GM19043 (cell line): Measurements from ENCODE around the gene LRRC59.
"Not testable (repeated sequence)": the region's sequence is repeated elsewhere in the genome, so short reads cannot be mapped to it uniquely, and the experiment has no call there.

Experiments used
- ATAC-seq: cut with Tn5 transposase; IDR thresholded peaks from one replicate; pipeline ENCODE4 v1.9.1; 2021; ENCODE audit warnings: low read depth; ENCODE audit not compliant: unreplicated experiment

The LRRC59 gene

DNA sequence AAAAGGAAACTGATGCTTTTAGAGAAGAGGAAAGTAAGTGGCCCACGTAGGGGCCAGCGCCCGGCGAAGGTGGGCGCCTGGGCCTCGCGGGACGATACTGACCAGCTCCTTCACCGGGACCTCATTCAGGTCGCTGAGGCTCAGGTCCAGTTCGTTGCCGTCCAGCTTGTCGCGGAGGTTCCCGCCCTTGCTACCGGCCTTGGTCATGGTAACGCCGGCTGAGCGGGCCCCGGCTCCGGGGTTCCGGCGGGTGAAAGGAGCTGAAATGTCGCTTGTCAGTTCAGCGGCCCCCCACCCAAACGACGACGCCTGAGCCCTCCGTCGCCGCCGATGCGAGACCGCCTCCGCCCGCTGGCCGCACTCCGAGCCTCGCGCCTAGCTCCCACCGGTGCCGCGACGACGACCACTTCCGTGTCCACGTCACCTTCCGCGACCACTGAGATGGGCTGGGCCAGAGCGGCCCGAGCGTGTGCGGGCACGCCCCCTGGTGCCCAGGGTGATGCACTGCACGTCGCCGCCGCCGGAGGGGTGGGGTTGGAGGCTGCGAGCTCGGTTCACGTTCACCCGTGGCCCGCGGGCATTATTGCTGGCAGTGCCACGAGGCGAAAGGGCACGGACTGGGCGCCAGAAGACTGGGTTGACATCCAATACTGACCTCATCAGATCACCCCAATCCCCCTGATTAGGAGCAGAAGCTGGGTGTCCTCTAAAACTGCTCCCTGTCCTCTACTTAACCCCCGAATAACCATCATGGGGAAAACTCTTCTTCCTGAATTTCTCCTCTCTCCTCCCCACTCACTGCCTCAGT, at the start of gene LRRC59:
TSS of gene LRRC59 (minus strand) at position 413 of the 808 bp plus-strand sequence. CDS start at position 207, 206 bp downstream.
- peak; percentile 96 for ATAC-seq

DNA sequence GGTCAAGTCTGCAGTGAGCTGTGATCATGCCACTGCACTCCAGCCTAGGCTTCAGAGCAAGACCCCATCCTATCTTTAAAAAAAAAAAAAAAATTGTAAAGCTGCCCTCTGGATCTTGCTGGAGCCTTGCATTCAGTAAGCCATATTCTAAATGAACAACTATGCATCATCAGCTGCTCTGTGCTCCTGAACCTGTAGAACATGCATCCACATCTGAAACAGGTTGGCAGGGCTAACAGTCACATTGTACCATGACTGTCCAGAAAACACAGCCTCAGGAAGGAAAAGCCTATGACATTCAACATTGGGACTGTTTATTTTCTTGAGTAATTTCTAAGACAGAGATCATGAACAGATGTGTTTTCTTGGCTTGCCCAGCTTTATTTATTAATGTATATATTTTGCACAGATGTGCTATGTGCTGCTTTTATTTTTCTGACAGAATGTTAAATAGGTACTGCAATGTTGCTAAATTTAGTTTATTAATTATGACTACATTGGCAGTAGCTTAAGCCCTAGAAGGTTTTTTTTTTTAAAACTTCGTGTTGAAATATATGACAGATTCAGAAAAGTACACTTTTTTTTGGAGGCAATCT, 48.5 kb upstream of the LRRC59 start:
- ATAC-seq = no peak

DNA sequence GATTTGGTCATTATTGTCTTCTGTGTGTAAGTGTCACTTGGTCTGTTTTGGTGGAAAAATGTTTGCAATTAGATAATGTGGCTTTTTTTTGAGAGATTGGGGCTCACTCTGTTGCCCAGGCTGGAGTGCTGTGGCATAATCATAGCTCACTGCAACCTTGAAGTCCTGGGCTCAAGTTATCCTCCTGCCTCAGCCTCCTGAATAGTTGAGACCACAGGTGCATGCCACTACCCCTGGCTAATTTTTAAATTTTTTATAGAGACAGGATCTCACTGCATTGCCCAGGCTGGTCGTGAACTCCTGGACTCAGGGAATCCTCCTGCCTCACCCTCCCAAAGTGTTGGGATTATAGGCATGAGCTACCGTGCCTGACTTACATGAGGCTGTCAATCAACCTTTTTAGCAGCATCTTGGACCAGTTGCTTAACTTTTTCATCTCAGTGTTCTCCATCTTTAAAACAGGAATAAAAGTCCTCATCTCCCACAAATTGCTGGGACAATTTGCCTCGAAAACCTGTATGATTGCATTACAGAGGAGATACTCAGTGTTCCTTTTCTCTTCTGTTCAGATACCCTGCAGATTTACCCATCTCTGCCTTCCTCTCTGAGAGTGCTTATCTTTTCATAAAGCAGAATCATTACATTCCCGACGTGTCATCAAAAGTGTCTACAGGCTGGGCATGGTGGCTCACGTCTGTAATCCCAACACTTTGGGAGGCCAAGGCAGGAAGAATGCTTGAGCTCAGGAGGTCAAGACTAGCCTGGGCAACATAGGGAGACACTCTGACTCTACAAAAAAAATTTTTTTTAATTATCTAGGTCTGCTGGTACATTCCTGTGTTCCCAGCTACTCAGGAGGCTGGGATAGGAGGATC, 47.8 kb upstream of the LRRC59 start:
- ATAC-seq = no peak

DNA sequence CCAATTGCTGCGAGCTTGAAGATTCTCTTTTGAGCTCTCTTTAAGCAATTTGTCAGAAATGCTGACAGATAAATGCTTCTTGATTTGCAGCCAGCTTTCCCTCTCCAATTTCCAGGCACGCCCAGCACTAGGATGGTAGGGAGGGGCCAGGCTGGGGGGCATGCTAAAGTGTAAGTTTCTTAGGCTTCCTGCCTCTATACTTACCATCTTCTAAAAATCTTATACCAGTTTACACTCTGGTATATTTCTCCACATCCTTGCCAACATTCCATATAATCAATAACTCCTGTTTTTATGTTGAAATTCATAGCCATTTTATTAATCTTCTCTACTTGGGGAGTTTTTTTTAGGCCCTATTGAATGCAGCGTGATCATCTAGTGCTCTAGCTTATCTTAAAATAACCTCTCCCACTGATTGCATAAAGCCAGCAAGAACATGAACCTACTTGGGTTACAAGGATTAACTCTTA, 46.2 kb upstream of the LRRC59 start:
- no peak for ATAC-seq

DNA sequence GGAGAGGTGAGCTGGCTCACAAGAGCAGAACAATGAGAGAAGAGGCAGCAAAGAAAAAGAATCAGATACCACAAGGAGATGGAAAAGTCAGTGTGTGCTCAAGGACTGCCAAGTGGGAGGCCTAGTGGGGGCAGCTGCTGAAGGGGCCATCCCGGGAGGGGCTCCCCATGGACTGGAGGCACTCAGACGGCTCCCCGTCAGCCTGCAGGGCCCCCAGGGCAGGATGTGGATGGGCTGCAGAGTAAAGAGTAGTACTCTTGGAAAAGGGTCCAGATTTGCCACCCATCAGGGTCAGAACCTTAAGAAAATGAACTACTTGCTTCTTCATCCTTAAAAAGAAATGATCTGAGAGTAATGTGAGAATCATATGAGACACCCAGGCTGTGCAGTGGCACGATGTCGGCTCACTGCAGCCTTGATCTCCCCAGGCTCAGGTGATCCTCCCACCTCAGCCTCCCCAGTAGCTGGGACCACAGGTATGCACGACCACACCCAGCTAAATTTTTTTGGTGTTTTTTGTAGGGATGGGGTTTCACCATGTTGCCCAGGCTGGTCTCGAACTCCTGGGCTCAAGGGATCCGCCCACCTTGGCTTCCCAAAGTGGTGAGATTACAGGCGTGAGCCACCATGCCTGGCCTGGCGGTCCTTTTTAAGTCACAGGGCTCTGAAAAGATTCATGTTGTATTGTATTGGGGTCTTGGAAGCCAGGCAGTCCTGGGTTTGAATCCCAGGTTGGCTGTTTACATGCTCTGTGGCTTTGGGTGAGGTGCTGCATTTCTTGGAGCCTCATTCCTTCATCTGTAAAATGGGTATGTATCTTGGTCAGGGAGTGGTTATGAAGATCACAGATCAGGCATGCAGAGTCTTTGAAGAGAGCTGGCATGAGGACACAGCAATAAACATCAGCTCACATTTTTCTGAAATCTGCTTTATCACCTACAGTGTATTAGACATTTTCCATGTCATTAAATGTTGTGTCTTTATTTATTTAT, 43.8 kb upstream of the LRRC59 start:
- no peak for ATAC-seq

DNA sequence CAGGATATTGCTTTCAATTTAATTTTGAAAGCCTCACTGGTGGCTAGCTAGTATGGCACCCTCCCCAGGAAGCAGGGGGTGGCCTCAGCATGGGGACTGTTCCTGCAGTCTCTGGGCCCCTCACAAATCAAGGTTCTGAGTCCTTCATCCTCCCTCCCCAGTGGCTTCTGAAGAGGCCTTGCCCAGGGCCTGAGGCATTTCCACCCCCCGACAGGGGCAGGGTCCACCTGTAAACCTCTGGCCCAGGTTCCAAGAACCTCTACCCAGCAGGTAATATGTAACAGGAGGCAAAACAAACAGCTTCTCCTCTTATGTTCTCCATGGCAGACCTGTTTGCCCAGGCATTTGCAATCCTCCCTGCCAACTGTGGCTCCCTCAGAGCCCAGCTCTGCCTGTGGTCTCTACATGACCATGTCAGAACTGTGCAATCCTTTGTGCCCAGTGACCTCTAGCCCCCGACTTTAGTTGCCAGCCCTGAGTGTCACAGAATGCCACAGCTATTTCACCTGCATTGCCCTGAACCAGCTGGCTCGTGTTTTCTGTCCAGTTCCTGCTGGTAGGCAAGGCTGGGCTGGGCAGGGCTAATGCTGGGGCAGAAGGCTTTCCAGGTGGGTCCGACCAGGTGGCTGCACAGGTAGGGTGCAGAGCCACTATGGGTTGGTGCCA, 43.0 kb upstream of the LRRC59 start:
- ATAC-seq = no peak

DNA sequence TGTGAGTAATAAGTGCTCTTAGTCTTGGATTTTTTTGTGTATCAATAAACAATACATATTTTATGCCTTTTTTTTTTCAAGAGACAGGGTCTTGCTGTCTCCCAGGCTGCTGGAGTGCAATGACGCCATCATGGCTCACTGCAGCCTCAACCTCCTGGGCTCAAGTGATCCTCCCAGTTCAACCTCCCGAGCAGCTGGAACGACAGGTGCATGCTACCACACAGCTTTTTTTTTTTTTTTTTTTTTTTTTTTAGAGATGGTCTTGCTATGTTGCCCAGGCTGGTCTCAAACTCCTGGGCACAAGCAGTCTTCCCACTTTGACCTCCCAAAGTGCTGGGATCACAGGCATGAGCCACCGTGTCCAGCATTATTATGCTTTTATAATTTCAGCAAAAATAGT, 41.7 kb upstream of the LRRC59 start:
- no peak for ATAC-seq

DNA sequence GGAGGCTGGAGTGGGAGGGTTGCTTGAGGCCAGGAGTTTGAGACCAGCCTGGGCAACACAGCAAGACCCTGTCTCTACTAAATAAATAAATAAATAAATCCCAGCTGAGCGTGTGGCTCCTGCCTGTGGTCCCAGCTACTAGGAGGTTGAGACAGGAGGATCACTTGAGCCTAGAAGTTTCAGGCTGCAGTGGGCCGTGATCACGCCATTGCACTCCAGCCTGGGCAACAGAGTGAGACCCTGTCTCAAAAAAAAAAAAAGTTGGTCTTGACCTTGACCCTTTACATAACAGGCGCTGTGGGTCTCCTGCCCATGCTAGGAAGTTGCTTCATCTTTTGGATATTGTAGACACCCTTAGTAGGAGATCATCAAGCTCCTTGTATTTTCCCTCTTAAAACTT, 40.1 kb upstream of the LRRC59 start:
- no peak for ATAC-seq

DNA sequence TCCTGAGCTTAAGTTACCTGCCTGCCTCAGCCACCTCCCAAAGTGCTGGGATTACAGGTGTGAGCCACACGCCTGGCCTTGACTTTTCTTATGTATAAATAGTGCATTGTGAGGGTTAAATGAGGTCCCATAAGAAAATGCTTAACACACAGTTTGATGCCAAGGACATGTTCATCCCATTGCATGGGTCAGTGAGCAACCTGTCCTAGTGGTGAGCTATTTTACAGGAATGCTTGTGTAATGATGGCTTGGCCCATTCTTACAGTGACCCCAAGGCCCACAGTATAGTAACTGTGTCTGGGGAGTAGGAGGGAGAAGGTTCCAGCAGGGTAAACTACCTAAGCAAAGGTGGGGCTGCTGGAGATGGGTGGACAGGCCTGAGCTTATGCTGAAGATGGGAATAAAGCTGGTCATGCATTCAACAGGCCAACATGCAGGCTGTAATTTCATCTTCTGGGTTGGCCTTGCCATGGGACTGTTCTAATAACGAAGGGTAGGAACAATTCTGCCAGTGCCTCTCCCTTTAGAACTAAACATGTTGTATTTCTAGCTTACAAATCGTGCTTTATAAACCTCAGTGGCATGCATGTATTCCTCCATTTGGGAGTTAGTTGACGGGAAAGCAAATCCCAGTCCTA, 34.9 kb upstream of the LRRC59 start:
- ATAC-seq = no peak

DNA sequence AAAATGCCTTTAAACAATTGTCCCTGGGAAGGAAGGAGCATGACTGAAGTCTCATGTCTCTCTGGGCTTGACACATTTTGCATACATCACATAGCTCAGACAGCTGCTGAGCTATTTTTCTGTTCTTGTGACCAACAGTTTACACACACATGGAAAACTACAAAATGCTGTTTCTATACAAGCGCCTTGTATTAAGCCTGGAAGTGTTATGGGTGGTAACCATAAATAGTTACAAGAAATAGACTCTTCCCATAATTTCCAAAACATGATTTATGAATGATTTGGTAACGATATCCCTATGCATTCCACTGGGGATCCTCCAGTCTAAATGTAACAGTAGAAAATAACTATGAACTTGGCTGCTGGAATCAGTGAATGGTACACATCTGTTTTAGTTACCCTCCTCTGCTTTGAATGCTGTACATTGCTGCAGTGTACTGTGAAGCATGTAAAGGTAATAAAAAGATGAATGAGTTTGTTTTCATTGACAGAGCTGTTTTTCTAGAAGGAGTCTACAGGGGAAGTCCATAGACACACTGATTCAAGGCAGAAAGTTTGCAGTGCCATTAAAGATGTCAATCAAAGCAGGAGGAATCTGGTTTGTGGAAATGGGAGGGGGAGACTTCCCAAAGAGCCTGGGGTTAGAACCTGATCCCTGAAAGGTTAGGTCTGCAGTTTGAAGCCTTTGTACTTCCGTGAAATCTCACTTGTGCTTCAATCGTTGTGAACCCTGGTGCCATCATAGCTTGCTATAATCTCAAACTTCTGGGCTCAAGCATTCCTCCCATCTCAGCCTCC, 33.7 kb upstream of the LRRC59 start:
- no peak for ATAC-seq

DNA sequence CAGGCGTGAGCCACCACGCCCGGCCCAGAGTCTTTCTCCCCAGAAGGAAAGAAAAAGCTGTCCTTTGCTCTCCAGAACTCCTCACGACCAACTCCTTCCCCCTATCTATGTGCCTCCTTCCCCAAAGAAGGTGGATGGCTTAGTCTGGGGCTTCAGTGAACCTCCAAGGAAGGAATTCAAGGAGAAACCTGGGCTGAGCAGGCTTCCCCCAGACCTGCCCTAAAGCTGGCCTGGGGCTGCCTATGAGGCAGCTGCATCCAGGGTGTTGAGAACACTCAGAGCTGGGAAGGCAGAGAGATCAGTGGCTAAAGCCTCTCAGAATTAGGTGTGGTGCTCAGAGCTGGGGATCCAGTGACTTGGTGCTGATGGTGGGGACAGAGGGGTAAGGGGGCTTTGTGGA, 32.5 kb upstream of the LRRC59 start:
- no peak for ATAC-seq

DNA sequence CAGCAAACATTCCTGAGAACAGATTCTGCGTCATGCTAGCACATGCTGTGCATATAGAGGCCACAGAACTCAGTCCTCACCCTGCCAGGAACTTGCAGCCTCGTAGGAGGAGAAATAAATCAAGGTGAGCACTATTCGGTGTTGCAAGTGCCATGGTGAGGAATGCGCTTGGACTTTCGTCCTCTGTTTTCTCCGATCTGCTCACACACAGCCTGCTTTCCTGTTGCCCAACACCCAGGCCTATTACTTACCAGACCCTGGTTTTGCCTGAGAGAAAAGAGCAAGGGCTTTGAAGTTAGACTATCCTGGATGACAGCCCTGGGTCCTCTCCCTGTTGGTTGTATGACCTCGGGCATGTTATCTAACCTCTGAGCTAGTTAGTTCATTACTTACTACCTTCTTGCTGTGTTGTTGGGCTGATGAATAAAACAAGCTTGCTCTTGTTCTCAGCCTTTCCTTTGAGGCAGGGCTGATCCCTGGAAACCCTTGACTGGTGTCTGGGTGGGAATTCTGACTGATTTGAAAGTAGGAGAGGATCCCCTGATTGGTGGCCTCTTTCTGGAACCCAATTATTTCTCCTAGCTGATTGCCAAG, 31.6 kb upstream of the LRRC59 start:
- no peak for ATAC-seq

DNA sequence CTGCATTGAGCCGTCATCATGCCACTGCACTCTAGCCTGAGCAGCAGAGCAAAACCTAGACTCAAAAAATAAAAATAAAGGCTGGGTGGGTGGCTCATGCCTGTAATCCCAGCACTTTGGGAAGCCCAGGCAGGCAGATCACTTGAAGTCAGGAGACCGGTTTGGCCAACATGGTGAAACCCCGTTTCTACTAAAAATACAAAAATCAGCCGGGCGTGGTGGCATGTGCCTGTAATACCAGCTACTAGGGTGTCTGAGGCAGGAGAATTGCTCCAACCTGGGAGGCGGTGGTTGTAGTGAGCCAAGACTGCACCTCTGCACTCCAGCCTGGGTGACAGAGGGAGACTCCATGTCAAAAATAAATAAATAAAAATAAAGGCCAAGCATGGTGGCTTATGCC, 30.8 kb upstream of the LRRC59 start:
- ATAC-seq = not testable (repeated sequence)

DNA sequence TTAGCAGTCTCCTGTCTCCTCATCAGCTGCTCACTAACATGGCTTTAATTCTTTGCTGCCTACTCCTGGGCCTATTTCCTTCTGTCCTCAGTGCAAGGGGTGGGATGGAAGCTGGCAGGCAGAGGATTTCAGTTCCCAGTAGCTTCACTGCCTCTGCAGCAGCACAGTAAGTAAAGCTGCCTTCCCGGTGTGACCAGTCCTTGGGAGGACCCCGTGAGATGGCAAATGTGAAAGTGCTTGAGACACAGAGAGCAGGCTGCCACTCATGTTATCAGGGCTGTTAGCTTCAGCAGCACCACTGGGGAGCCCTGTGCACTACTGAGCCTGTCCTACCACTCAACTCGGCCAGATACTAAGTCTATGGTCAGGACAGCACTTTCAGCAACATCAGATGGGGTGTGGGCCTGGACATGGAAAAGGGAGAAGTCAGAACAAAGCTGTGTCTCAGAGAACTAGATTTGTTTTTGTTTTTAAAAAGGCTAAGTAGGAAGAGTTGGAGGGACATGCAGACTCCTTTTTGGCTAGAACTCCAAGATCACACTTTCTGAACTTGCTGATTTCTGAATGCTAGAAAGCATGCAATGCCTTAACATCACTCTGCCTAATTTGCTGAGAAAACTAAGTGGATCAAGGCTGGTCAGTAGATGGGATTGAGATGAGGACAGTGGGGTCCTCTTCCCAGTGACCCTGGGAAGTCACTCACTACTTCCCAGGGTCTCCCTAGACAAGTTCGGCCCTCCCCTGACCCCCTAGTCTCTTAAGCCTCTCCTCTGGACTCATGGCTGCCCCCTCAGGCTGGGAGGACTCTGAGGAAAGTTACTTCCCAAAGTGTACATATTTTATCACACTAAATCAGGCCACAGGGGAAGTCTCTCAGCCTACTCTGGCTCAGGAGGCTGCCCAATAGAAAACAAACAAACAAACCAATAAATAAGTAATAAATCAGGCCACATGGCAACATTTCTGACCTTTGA, 29.8 kb upstream of the LRRC59 start:
- ATAC-seq = no peak

DNA sequence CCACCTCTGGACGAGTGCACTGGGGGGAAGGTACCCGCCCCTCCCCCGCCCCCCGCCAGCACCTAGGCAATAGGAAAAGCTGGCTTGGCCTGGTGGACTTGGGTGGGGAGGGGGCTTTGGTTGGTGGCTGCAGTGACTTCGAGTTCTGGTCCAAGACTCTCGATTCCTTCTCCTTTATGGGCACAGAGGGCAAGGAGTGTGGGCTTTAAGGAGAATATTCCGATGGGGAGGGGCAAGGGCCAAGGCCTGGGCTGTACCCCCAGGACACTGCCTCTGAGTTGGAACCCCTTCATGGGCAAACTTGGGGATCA, 29.1 kb upstream of the LRRC59 start:
- no peak for ATAC-seq

DNA sequence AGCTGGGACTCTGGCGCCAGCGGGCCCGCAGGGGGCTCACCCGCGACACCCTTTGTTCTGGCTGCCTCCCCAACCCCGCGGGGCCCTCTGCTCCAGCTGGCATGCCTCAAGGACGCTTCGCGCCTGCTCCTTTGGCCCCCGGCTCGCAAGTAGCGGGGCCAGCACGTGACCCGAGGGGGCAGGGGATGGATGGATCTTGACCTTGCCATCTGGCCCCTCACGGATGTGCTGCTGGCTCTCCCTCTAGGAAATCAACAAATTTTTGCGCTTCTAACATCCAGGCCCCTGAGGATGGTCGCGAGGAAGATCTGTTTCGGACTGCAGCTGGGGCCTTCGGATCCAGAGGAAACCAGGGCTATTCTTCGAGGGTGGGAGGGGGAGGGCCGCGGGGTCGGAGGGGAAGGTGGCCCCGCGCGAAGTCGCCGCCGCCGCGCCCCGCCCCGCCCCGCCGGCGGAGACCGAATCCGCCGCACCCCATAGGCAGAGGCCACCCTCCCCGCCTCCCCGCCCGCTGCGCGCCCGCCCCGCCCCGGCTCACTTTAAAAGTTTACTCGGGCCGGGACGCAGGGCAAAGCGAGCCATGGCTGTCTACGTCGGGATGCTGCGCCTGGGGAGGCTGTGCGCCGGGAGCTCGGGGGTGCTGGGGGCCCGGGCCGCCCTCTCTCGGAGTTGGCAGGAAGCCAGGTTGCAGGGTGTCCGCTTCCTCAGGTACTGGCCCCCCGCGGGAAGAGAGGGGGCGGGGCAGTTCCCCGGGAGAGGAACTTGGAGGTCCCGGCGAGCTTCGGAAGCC, 28.6 kb upstream of the LRRC59 start, which contains the start of gene ACSF2:
TSS of gene ACSF2 (plus strand) at position 537 of the 790 bp plus-strand sequence. CDS start at position 581, 44 bp downstream.
- no peak for ATAC-seq
